VCaP (cell line): ENCODE measurements around the gene PKM.

Experiments
- H3K27ac ChIP-seq: fragments of 450-650 bp; 2 replicates; pipeline ENCODE4 v1.5.1; 2017
- CTCF ChIP-seq: fragments of 450-650 bp; conservative IDR thresholded peaks from 2 replicates; pipeline ENCODE4 v1.5.1; 2017; ENCODE audit warnings: mild to moderate bottlenecking, moderate library complexity

The PKM gene

GRCh38 chr15:72180761-72181324, 50.1 kb downstream of the PKM start:
- no peak for TF ChIP-seq CTCF
- no peak overlapping the region; the same call in 1 of the 2 replicates for H3K27ac ChIP-seq

DNA sequence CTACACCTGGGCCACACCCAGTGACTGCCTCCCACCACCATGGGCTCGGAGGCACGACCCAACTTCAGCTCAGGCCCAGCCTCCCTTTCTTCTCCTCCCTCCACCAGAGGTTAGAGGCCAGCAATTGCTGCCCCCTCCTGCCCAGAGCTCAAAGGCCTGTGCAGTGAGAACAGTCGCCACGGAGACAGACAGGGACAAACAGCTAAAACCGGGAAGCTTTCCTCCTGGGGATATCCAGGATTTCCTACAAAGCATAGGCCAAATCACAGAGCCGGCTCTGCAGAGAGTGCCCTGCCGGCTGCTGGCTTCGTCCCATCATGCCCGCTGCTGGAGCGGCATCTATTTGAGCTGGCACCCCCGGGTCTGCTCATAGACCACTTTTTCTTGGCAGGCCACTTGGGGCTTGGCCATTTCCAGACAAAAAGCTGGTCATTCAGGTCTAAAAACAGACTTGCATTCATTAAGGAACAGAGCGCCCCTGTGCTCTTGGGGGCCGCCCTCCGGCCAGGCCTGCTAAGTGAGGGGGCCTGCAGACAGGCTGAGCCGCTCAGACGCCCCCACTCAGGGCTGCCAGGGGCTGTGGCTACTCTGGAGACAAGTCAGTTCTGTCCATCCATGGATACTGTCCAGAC, 50.9 kb downstream of the PKM start:
- H3K27ac ChIP-seq, result peak overlapping the region; percentile 4; the same call in 1 of the 2 replicates
- TF ChIP-seq CTCF, result no peak

DNA sequence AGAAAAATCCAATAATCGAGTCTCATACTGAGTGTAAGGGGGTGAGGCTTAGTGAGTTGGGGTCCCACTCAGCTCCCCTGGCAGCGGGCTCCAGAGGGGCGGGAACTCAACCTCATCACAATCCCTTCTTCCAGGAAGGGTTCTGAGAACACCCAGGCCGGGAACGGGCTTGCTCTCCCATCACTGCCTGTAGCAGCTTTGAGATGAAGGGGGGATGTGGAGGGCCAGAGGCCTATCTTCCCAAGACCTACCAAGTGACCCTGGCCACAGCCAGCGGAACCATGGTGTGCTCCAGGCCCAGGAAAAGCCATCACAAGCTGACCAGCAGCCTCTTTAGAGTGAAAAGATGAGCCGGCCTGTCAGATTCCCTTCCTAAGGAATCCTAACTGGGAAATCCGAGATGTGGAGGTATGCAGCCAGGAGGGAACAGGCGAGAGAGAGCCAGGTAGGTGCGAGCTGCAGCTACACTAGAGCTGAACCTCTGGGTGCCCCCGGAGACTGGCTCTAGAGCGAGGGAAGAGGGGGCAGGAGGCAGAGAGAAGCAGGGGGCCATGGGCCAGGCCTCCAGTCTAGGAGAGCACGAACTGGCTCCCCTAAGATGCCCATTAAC, 51.9 kb downstream of the PKM start:
- no peak for TF ChIP-seq CTCF
- H3K27ac ChIP-seq, result no peak overlapping the region

DNA sequence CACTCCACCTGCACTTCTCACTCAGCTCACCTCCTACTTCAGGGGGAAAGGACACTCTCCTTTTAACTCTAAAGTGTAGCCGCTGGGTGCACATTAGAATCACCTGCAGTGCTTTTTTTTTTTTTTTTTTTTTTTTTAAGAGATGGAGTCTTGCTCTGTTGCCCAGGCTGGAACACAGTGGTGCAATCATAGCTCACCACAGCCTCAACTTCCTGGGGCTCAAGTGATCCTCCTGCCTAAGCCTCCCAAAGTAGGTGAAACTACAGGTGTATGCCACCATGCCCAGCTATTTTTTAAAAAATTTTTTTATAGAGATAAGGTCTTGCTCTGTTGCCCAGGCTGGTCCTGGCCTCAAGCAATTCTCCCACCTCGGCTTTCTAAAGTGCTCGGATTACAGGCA, 54.2 kb downstream of the PKM start:
- no peak for TF ChIP-seq CTCF
- no peak overlapping the region for H3K27ac ChIP-seq

GRCh38 chr15:72176159-72176558, 54.8 kb downstream of the PKM start:
- no peak for TF ChIP-seq CTCF

GRCh38 chr15:72175186-72176044, 55.6 kb downstream of the PKM start:
- no peak overlapping the region for H3K27ac ChIP-seq
- TF ChIP-seq CTCF, result no peak

More at GRCh38 chr15:72176159-72176558, 54.8 kb downstream of the PKM start:
- H3K27ac ChIP-seq, result no peak overlapping the region

DNA sequence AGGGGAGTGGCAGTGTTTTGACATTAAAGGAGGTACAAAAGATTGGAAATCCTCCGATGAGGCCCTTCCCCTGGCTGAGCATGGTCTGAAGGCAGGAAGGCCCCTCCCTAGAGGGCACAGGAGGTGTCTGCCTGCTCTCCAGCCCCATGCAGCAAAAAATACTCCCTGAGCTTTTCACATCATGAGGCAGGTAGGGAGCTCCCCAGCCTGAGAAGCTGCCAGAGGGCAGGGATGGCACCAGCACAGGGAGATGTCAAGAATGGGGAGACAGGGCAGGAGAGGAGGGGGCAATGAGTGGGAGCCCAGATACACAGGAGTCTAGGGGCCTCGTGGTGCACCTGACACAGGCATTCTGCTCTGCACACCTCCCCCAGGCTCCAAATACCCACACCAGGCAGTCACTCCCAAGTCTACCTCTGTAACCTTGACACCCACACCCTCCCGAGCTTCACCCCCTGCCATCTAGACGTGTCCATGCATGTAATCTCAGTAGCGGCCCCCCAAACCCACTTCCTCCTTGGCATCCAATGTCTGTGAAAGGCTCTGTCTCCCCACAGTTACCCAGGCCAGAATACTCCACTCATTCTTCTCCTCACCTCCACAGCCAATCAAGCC, 56.3 kb downstream of the PKM start:
- H3K27ac ChIP-seq, result peak overlapping the region; percentile 40
- no peak for TF ChIP-seq CTCF
